ENCODE data around the gene NME8.

NME8 gene

DNA sequence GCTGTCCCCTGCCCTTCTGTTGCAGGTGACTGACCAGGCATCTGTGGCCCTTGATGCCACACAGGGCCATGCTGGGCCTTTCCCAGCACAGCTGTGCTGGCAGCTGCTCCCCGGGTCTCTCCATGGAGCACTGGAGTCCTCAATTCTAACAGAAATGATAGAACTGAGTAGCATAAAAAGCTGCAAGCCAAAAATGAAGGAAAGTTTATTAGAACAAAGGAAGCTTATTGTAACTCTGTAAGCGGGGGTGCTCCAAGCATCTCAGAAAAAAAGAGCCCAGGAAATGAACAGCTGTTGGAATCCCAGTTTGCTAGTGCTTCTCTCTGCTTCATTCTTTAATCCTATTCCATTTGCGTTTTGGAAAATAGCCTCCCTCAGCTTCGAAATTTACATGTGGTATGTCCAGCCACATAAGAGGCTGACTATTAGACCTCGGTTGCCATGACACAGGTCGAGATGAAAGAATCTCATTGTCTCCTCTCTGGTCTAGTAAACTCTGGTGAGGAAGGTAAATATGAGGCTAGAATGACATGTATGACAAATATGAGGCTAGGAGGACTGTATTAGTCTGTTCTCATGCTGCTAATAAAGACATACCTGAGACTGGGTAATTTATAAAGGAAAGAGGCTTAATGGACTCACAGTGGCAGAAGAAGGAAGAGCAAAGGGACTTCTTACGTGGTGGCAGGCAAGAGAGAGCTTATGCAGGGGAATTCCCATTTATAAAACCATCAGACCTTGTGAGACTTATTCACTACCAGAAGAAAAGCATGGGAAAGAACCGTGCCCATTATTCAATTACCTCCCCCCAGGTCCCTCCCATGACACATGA is 95.7 kb downstream of the NME8 start:
- no peak for DNase-seq

DNA sequence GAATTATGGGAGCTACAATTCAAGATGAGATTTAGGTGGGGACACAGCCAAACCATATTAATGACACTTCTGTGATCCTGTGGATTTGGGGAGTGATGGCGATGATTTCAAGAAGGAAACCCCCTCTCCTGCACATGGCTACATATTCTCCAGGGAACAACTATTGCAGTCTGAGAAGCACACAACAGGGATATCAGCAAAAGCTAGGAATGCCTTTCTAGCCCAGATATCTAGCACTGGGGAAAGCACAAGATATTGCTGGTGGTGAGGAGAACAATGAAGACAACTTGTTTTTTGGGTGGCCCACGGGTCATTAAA is 96.3 kb downstream of the NME8 start:
- DNase-seq: peak; percentile 32

DNA sequence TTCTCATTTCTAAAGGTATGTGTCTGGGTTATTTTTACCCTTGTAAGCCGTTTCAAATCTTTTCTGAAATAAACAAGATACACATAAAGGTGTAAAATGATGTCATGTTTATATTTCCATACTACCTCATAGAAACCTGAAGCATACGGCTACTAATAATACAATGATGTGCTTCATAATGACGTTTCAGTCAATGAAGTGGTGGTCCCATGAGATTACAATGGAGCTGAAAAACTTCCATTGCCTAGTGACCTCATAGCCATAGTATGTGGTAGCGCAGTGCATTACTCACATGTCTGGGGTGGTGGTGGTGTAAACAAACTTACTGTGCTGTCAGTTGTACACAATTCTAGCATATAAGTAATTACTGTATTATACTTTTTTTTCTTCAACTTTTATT is 96.9 kb downstream of the NME8 start:
- DNase-seq: peak; percentile 54

DNA sequence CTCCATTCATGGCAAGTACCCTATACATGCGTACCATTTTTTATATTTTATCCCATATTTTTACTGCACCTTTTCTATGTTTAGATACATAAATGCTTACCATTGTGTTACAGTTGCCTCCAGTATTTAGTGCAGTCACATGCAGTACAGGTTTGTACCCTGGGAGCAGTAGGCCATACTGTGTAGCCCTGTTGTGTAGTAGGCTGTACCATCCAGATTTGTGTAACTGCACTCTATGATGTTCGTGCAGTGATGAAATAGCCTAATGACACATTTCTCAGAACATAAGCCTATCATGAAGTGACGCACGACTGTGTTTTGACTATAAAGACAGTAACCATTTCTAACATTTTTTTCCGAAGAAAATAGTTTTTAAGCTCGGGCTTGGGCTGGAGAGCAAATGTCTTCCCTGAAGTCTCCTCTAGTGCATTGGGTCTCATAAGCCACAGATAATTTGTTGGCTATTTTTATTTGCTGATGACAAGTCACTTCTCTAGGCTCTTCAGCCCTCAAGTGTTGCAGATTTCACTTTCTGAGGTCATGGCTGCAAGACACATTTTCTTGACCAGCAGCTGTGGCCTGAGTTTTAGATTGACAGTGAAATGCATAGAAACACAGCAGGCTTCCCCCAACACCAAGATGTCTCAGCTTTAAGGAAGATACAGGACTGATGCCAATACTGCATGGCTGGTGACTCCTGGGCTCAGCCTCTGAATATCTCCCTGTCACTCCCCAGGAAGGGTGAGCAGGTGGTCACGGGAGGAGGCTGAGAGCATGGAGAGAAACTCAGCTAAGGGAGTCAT is 98.9 kb downstream of the NME8 start:
- DNase-seq: no peak

DNA sequence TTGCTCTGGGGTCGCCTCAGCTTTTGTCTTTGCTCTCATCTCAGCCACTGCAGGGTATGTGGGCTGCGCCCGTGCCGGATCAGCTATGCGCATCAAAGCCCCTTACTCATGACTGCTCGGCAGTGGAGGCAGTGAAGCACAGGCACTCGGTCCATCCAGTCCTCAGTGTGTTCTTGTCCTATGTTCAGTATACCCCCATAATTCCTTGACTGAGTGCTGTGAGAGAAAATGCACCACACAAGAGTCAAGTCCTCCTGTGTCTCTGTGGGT is 99.5 kb downstream of the NME8 start:
- no peak for DNase-seq

All from fibroblast of upper back skin (primary cell).